Skin epidermis (tissue), 12 donors: ENCODE results near the gene RAB8B.
A peak's percentile ranks its signal among the peaks of the same experiment; 100 is the strongest.

Source experiments
- H3K27ac ChIP-seq, 21 experiments: fragments of 200-600 bp; sonication (generic) in 11 of 21; one replicate each; pipeline ENCODE4 v1.5.0; 2020; ENCODE audit warnings: mild to moderate bottlenecking in 3 of 21, inconsistent platforms in 2 of 21, moderate library complexity in 2 of 21
- H3K4me3 ChIP-seq, 7 experiments: fragments of 200-600 bp; sonication (generic) in 2 of 7; one replicate each; pipeline ENCODE4 v1.5.0; 2020; ENCODE audit warnings: inconsistent platforms in 2 of 7, mild to moderate bottlenecking in 2 of 7, moderate library complexity in 1 of 7

Gene RAB8B

DNA sequence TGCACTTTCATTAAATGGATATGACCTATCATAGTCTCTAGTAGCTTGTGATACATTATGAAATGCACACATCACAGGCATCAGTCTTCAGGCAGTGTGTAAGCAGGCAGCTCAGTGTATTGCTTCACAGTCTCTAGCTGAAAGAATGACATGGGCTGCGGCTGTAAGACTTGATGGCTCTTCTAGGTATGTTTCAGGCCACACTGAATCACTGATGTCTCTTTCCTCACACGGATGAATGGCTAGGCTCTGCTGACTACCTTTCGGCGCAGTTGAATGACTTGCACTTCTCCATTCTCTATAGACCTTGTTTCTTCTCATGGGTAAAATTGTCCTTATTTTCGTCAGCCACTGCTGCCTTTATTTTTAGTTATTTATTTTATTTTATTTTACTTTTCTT, 103.4 kb downstream of the RAB8B start:
- Histone ChIP-seq H3K27ac (peak overlapping the region in 2 of 21 experiments; percentile 56 to 72), H3K4me3 (no peak overlapping the region)

DNA sequence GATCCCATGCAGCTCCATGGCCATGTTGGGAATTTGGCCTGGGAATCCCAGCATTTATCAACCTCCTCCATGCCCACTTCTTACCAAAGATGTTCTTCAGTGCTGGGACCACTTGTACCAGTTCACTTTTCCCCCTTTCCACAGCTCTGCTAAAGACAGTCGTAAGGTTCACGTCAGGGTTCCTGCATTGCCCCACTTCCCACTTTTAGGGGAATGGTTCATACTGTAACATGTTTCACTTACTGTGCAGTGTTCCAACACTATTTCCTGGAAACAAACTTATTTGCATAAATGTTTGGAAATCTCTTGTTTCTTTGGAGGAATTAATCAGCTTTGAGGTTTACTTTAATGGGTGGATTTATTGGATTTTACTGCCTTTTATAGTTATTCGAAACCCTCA, 105.0 kb downstream of the RAB8B start:
- Histone ChIP-seq H3K4me3 (no peak overlapping the region), H3K27ac (no peak overlapping the region)

DNA sequence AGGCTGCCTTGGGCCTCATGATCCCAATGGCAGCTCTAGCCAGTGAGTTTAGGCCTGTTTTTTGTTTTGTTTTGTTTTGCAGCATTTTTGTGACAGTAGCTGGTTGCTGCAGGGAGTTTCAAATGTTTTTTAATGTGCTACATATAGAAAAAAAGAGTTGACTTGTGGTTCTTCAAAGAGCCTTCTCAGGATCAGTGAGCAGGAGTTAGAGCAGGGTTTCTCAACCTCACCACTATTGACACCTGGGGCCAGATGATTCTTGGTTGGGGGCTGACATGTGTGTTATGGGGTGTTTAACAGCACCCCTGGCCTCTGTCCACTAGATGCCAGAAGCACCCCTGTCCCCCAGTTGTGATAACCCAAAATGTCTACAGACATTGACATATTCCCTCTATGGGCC, 105.9 kb downstream of the RAB8B start:
- H3K4me3 ChIP-seq: no peak overlapping the region
- no peak overlapping the region for H3K27ac ChIP-seq

DNA sequence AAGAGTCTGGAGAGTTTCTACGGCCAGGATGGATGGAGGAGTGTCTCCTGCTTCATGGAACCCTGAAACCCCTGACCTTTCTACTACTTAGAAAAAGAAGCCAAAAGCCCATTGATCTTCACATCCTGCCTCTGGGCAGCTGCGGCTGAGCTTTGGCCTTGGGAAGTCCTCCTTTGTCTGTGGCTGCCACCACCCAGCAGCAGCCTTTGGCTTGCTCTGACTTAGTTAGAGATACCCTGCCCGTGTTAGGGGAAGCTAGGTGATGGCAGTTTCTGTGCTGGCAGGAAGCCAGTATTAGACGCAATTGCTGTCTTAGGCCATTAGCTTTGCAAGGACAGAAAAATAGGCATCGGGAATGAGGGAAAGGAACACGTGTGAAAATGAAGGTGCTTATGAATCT, 106.8 kb downstream of the RAB8B start:
- no peak overlapping the region for H3K27ac ChIP-seq
- H3K4me3 ChIP-seq: no peak overlapping the region

DNA sequence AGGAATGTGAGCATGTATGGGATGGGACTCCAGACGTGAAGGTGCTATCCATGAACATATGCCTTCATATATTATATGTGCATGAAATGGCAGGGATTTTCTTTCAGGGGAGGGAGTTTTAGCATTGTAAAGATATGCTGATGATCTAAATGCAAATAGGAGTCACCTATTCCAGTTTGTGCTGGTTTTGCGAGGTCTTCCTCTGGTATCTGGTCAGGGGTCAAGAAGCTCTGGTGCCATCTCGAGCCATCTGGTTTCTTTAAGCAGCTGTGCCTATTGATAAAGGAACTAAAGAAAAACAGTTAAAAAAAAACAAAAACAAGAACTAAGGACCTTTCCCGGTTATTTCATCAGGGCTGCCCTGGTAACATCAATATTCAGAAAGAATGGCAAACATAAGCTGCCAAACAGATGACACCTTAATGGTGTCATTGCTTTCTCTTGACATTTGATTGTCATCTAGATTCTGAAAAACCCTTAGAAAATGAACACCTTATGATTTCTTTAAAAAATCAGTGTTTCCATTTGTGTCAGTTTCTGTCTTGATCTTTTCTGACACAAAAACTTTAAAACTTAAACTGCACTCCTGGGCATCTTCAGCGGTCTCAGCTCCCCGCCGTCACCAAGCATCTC, 110.7 kb downstream of the RAB8B start:
- no peak overlapping the region for H3K4me3 ChIP-seq
- H3K27ac ChIP-seq: no peak overlapping the region

DNA sequence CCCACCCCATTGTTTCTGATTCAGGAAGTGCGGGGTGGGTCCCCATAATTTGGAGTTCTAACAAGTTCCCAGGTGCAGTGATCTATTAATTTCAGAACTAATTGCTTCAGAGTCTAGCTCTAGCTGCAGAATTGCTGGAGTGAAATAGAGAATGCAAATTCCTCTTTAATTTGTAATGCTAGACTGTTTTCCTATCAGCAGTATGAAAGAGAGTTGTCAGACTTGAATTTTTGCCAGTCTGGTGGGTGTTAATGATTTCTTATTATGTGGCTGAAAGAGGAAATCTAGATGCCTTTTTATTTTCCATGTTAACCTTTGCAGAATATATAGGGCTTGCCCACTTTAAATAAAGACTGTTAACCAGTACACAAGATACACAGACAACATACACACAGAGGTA, 111.7 kb downstream of the RAB8B start:
- Histone ChIP-seq H3K4me3 (no peak overlapping the region), H3K27ac (no peak overlapping the region)

DNA sequence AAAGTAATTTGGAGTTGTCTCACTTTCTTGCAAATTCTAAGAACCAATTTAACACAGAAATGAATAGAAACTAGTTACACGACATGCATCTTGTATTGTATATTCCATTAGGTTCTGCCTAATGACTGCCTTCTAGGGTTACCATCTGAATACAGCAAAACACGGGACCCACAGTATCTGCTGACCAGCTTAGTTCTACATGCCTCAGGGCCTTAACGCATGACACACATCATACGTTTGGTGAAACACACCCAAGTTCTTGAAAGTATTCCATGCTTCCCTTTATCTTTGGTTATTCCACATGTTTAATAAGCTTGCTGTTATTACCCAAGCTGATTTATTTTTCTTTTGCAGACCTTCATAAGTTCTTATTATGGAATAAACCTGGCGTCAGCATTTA, 115.9 kb downstream of the RAB8B start:
- no peak overlapping the region for H3K4me3 ChIP-seq
- no peak overlapping the region for H3K27ac ChIP-seq

DNA sequence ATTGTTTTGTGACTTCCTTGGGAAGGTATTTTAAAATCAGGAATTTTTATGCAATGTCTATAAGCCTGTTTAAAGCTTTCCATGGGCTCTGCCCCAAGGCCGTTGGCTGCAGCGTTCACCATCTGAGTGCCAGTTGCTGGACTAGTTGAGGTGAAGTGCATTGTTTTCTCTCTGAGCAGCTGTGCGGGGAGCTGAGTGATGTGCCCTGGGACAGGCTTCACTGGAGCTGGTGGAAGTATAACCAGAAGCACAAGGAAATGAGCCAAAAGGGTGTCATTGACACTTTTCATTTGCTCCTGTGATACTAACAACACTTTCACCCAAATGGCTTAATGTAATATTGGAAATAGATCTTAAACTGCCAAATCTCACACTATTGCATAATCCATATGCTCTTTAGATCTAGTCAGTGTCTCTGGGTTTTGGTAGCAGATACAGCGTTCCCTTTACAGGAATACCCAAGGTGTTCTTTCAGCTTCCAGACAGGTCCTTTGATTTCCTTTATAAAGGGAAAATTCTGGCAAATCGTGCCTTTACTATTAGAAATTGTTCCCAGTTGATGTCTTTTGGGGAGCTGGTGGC, 117.2 kb downstream of the RAB8B start:
- H3K27ac ChIP-seq: no peak overlapping the region

DNA sequence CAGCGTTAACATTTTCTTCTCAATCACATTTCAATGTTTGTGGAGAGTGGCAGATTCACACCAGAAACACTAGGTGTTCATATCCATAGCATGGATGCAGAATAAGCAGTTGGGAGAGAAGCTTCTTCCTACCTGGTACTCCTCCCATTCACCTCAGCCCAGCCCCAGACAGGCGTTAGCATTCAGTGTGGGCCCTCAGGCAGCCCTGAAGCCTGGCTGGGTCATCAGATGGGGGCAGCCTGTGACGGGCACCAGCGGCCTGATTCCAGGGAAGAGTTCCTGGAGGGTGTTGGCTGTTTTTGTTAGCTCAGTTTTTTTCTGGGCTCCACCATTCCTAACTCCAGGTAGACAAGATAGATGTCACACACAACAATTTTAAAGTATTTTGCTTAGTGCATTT, 119.1 kb downstream of the RAB8B start:
- H3K4me3 ChIP-seq: no peak overlapping the region
- no peak overlapping the region for H3K27ac ChIP-seq

More for the DNA sequence above, 117.2 kb downstream of the RAB8B start:
- no peak overlapping the region for H3K4me3 ChIP-seq

DNA sequence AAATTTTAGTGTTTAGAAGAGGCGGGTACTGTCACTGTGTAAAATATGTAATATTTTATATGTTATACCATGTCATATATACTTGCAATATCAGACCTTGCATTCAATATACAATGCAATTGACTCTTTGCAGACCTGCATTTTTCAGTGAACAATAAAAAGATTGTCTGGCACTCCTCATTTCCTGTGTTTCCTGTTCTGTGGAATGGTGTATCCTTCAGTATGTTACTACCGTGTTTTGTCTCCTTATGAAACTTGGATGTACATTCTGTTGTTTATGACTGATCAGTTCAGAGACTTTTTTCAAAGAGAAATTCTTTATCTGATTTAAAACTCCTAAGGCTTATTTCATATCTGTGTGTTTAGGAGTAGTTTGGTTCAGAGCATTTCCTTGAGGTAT, 119.5 kb downstream of the RAB8B start:
- Histone ChIP-seq H3K27ac (no peak overlapping the region), H3K4me3 (no peak overlapping the region)

DNA sequence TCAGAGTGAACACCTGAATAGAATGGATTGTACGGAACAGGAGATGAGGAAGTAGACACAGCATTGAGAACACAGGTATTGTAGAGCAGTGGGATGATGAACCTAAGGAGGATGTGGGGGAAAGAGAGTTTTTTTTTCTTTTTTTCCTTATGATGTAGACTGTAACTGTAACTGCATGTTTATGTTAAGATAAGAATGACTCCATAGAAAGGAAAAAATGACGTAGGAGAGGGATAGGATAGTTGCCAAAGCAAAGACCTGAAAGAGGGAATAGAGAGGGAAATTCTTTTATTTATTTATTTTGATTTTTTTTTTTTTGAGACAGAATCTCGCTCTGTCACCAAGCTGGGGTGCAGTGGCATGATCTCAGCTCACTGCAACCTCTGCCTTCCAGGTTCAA, 121.2 kb downstream of the RAB8B start:
- Histone ChIP-seq H3K27ac (no peak overlapping the region), H3K4me3 (no peak overlapping the region)

DNA sequence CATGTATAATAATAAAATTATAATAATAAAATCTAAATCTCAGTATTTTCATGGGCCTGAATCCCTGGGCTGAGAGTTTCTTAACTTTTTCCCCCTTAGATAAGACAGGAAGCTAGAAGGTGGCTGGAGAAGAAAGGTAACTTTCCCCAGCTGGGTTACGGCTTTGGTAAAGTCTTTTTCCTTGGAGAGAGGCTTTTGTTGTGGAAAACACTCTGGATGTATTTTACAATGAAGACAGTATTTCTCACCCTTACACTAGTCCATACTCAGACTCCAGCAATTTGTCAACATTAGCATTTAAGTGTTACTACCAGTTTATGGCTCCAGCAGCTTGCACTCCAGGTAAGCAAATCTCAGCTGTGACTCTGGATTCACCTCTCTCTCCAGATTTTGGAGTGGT, 122.9 kb downstream of the RAB8B start:
- Histone ChIP-seq H3K4me3 (no peak overlapping the region), H3K27ac (no peak overlapping the region)

DNA sequence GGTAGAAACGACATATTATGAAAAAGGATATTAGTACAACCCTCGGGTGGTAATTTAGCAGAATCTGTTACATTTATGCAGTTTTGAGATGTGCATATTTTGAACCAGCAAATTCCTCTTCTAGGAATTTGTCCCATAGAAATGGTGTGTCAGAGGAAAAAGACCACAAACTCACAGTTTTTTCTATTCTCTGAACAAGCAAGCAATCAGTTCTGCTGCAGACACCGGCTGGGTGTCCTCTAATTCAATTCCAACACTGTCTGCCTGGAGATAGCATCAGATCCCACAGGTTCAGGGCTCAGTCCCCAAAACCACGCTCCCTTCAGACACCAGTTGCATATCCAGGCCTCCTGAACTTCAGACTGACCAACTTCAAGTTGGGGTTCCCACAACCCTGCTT, 124.4 kb downstream of the RAB8B start:
- Histone ChIP-seq H3K4me3 (no peak overlapping the region), H3K27ac (no peak overlapping the region)

DNA sequence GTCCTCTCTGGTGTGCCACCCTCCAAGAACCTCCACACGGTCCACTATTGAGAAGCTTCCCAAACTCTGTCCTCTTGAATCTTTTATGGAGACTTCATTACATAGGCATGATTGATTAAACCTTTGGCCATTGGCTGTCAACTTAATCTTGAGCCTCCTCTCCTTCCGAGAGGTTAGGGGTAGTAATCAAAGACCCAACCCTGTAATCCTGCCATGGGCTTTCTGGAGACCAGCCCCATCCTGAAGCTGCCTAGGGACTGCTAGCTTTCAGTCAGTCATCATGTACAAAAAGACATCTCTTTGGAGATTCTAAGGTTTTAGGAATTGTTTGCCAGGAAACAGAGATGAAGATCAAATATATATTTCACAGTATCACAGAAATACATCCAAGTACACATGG, 125.0 kb downstream of the RAB8B start:
- Histone ChIP-seq H3K4me3 (no peak overlapping the region), H3K27ac (no peak overlapping the region)
